Activated T-cell treated with anti-CD3 and anti-CD28 coated beads, Interleukin-2, amount 50 U/mL, for 4 hours (primary cell): Measurements from ENCODE around the gene CSMD2. TPM values are rescaled to one million over a fixed set of nuclear protein-coding genes. Genes with fewer than 3 reads are reported as not detected.

Experiments used
- ATAC-seq, 2 donors: fragments of 200-7000 bp; cut with Tn5 transposase; one replicate each; pipeline ENCODE4 v1.10.0; 2021
- DNase-seq: peaks from one replicate; pipeline ENCODE4 v3.0.0-alpha.2; 2020
- H3K27me3 Mint-ChIP-seq: one replicate; pipeline ENCODE4 v1.8.0; 2021; ENCODE audit warnings: low read depth, mixed read lengths
- H3K36me3 Mint-ChIP-seq: one replicate; pipeline ENCODE4 v1.8.0; 2022; ENCODE audit warnings: mixed read lengths; ENCODE audit not compliant: insufficient read depth
- H3K4me1 Mint-ChIP-seq: one replicate; pipeline ENCODE4 v1.8.0; 2021; ENCODE audit warnings: low read depth, mixed read lengths
- H3K4me3 Mint-ChIP-seq: one replicate; pipeline ENCODE4 v1.8.0; 2021; ENCODE audit warnings: mild to moderate bottlenecking, moderate library complexity, mixed read lengths
- H3K9me3 Mint-ChIP-seq: one replicate; pipeline ENCODE4 v1.8.0; 2021; ENCODE audit warnings: mixed read lengths
- total RNA-seq, 3 donors: library from RNA; stranded (reverse); gene quantifications; one replicate each; pipeline ENCODE4 v1.2.1, GENCODE V29; 2021

Gene CSMD2
- total RNA-seq, 3 donors from 2014 or later = not detected

GRCh38 chr1:33661811-33662454, 503.1 kb downstream of the CSMD2 start:
- peaks cover 10% of the 10 kb centered on the region for H3K27me3 Mint-ChIP-seq
- ATAC-seq (no peak), DNase-seq (no peak)
- H3K9me3 Mint-ChIP-seq = no peaks in the 10 kb centered on the region
- H3K36me3 Mint-ChIP-seq = no peaks in the 10 kb centered on the region
- H3K4me3 Mint-ChIP-seq = no peak overlapping the region
- H3K4me1 Mint-ChIP-seq = no peaks in the 10 kb centered on the region

- Mint-ChIP-seq H3K27me3 (peaks cover 8% of the 10 kb centered on the region), H3K4me1 (no peaks in the 10 kb centered on the region), H3K9me3 (no peaks in the 10 kb centered on the region), H3K36me3 (no peaks in the 10 kb centered on the region), H3K4me3 (no peak overlapping the region)
- no peak for DNase-seq
- ATAC-seq = no peak
Measured at GRCh38 chr1:33660956-33661355, 504.1 kb downstream of the CSMD2 start.

- no peak for ATAC-seq
- no peaks in the 10 kb centered on the region for H3K36me3 Mint-ChIP-seq
- H3K27me3 Mint-ChIP-seq = peaks cover 7% of the 10 kb centered on the region
- H3K4me1 Mint-ChIP-seq = no peaks in the 10 kb centered on the region
- no peaks in the 10 kb centered on the region for H3K9me3 Mint-ChIP-seq
- DNase-seq = no peak
- H3K4me3 Mint-ChIP-seq = no peak overlapping the region
Measured at GRCh38 chr1:33660244-33660643, 504.8 kb downstream of the CSMD2 start.

- no peak for DNase-seq
- Mint-ChIP-seq H3K4me1 (no peaks in the 10 kb centered on the region), H3K9me3 (no peaks in the 10 kb centered on the region), H3K36me3 (no peaks in the 10 kb centered on the region), H3K4me3 (no peak overlapping the region), H3K27me3 (peaks cover 7% of the 10 kb centered on the region)
- no peak for ATAC-seq
Measured at GRCh38 chr1:33659641-33660040, 505.4 kb downstream of the CSMD2 start.

GRCh38 chr1:33657833-33658232, 507.2 kb downstream of the CSMD2 start:
- Mint-ChIP-seq H3K36me3 (no peaks in the 10 kb centered on the region), H3K4me3 (no peak overlapping the region), H3K9me3 (no peaks in the 10 kb centered on the region), H3K4me1 (no peaks in the 10 kb centered on the region), H3K27me3 (peaks cover 7% of the 10 kb centered on the region)
- no peak for DNase-seq
- ATAC-seq = no peak

- Mint-ChIP-seq H3K4me3 (no peak overlapping the region), H3K27me3 (peaks cover 3% of the 10 kb centered on the region), H3K36me3 (no peaks in the 10 kb centered on the region), H3K9me3 (no peaks in the 10 kb centered on the region), H3K4me1 (no peaks in the 10 kb centered on the region)
- ATAC-seq = no peak
- no peak for DNase-seq
Measured at GRCh38 chr1:33656467-33657005, 508.5 kb downstream of the CSMD2 start.

GRCh38 chr1:33655496-33655895, 509.5 kb downstream of the CSMD2 start:
- Mint-ChIP-seq H3K9me3 (no peaks in the 10 kb centered on the region), H3K4me3 (no peak overlapping the region), H3K36me3 (no peaks in the 10 kb centered on the region), H3K27me3 (peaks cover 3% of the 10 kb centered on the region), H3K4me1 (no peaks in the 10 kb centered on the region)
- ATAC-seq = no peak
- no peak for DNase-seq

GRCh38 chr1:33654267-33654834, 510.7 kb downstream of the CSMD2 start:
- Mint-ChIP-seq H3K4me1 (no peaks in the 10 kb centered on the region), H3K4me3 (no peak overlapping the region), H3K9me3 (no peaks in the 10 kb centered on the region), H3K27me3 (peaks cover 3% of the 10 kb centered on the region), H3K36me3 (no peaks in the 10 kb centered on the region)
- DNase-seq (no peak), ATAC-seq (no peak)

GRCh38 chr1:33653226-33653625, 511.8 kb downstream of the CSMD2 start:
- no peak for DNase-seq
- no peaks in the 10 kb centered on the region for H3K4me1 Mint-ChIP-seq
- no peaks in the 10 kb centered on the region for H3K9me3 Mint-ChIP-seq
- no peak overlapping the region for H3K4me3 Mint-ChIP-seq
- no peaks in the 10 kb centered on the region for H3K36me3 Mint-ChIP-seq
- ATAC-seq = no peak
- peaks cover 3% of the 10 kb centered on the region for H3K27me3 Mint-ChIP-seq

- Mint-ChIP-seq H3K9me3 (no peaks in the 10 kb centered on the region), H3K4me3 (no peak overlapping the region), H3K36me3 (no peaks in the 10 kb centered on the region), H3K27me3 (peaks cover 7% of the 10 kb centered on the region), H3K4me1 (no peaks in the 10 kb centered on the region)
- DNase-seq (no peak), ATAC-seq (no peak)
Measured at GRCh38 chr1:33650708-33651107, 514.3 kb downstream of the CSMD2 start.

GRCh38 chr1:33649759-33650158, 515.3 kb downstream of the CSMD2 start:
- H3K4me3 Mint-ChIP-seq = no peak overlapping the region
- no peaks in the 10 kb centered on the region for H3K36me3 Mint-ChIP-seq
- DNase-seq (no peak), ATAC-seq (no peak)
- H3K27me3 Mint-ChIP-seq = peaks cover 8% of the 10 kb centered on the region
- H3K4me1 Mint-ChIP-seq = no peaks in the 10 kb centered on the region
- no peaks in the 10 kb centered on the region for H3K9me3 Mint-ChIP-seq

- no peaks in the 10 kb centered on the region for H3K9me3 Mint-ChIP-seq
- no peak overlapping the region for H3K4me3 Mint-ChIP-seq
- no peaks in the 10 kb centered on the region for H3K36me3 Mint-ChIP-seq
- H3K4me1 Mint-ChIP-seq = no peaks in the 10 kb centered on the region
- ATAC-seq (no peak), DNase-seq (no peak)
- peaks cover 39% of the 10 kb centered on the region for H3K27me3 Mint-ChIP-seq
Measured at GRCh38 chr1:33643216-33643615, 521.8 kb downstream of the CSMD2 start.

GRCh38 chr1:33641104-33641830, 523.8 kb downstream of the CSMD2 start:
- DNase-seq (no peak), ATAC-seq (no peak)
- peaks cover 41% of the 10 kb centered on the region for H3K27me3 Mint-ChIP-seq
- H3K9me3 Mint-ChIP-seq = no peaks in the 10 kb centered on the region
- no peaks in the 10 kb centered on the region for H3K4me1 Mint-ChIP-seq
- H3K4me3 Mint-ChIP-seq = no peak overlapping the region
- H3K36me3 Mint-ChIP-seq = no peaks in the 10 kb centered on the region

GRCh38 chr1:33640114-33640660, 524.8 kb downstream of the CSMD2 start:
- ATAC-seq = no peak
- H3K4me3 Mint-ChIP-seq = no peak overlapping the region
- H3K27me3 Mint-ChIP-seq = peaks cover 36% of the 10 kb centered on the region
- no peaks in the 10 kb centered on the region for H3K36me3 Mint-ChIP-seq
- H3K9me3 Mint-ChIP-seq = no peaks in the 10 kb centered on the region
- H3K4me1 Mint-ChIP-seq = no peaks in the 10 kb centered on the region
- DNase-seq = no peak
